IgD-negative memory B cell (primary cell): ENCODE results near the gene DCP1B. TPM values are rescaled to one million over a fixed set of nuclear protein-coding genes. Genes with fewer than 3 reads are reported as not detected.
A peak's percentile ranks its signal among the peaks of the same experiment; 100 is the strongest.

Source experiments
- H3K27ac Mint-ChIP-seq, 3 donors: one replicate each; pipeline ENCODE4 v1.8.0; 2020 to 2022; ENCODE audit warnings: mild to moderate bottlenecking in 3 of 3, mixed read lengths in 3 of 3, moderate library complexity in 1 of 3
- H3K27me3 Mint-ChIP-seq: one replicate; pipeline ENCODE4 v1.8.0; 2021; ENCODE audit warnings: mixed read lengths
- H3K36me3 Mint-ChIP-seq: one replicate; pipeline ENCODE4 v1.8.0; 2020; ENCODE audit warnings: mild to moderate bottlenecking, mixed read lengths
- H3K4me1 Mint-ChIP-seq, 3 donors: one replicate each; pipeline ENCODE4 v1.8.0; 2020 to 2022; ENCODE audit warnings: mixed read lengths in 3 of 3, mild to moderate bottlenecking in 1 of 3
- H3K4me3 Mint-ChIP-seq, 4 donors: one replicate each; pipeline ENCODE4 v1.8.0; 2020 to 2022; ENCODE audit warnings: mild to moderate bottlenecking in 4 of 4, mixed read lengths in 4 of 4, moderate library complexity in 3 of 4
- H3K9me3 Mint-ChIP-seq, 3 donors: one replicate each; pipeline ENCODE4 v1.8.0; 2020 to 2021; ENCODE audit warnings: mixed read lengths in 3 of 3, mild to moderate bottlenecking in 1 of 3
- polyA plus RNA-seq: library from polyadenylated mRNA; unstranded; fragments of 300-500 nt; fragmentation: Illumina TruSeq; gene quantifications from one replicate; pipeline ENCODE4 v1.2.3, GENCODE V29; 2021

DCP1B gene
- polyA plus RNA-seq, 1 donor from 2014 or later, result 19.2 TPM

DNA sequence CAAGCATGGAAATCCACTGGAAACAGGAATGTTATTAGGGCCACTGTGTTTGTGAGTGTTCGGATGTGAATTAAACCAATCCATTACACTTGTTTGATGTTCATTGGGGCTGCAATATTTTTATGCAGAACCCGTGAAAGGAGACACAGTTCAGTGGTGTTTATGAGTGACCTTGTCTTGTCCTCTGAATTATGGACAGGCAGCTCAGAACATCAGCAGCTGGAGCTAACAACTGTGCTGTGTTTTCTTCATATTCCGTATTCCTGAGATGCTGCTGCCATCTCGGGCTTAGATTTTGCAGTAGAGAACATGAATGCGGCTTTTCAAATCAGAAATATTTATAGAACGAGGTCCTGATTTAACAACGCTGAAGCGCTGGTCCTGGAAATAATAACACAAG, 28.2 kb upstream of the DCP1B start:
- Mint-ChIP-seq H3K4me3 (no peak overlapping the region), H3K27me3 (peaks cover 37% of the 10 kb centered on the region), H3K36me3 (no peaks in the 10 kb centered on the region), H3K9me3 (no peaks in the 10 kb centered on the region), H3K4me1 (peaks cover 3 to 17% (median 8%) of the 10 kb centered on the region in 3 donors), H3K27ac (no peak overlapping the region)

GRCh38 chr12:2029851-2030250, 25.6 kb upstream of the DCP1B start:
- H3K4me3 Mint-ChIP-seq, result no peak overlapping the region
- peaks cover 25% of the 10 kb centered on the region for H3K27me3 Mint-ChIP-seq
- H3K27ac Mint-ChIP-seq, result peak overlapping the region in 1 of 3 donors; percentile 19
- no peaks in the 10 kb centered on the region for H3K9me3 Mint-ChIP-seq
- peaks cover 0 to 9% (median 2%) of the 10 kb centered on the region in 3 donors for H3K4me1 Mint-ChIP-seq
- no peaks in the 10 kb centered on the region for H3K36me3 Mint-ChIP-seq

- H3K27me3 Mint-ChIP-seq, result peaks cover 12% of the 10 kb centered on the region
- H3K4me3 Mint-ChIP-seq, result no peak overlapping the region
- H3K9me3 Mint-ChIP-seq, result peaks cover 2 to 3% (median 3%) of the 10 kb centered on the region in 3 donors
- no peaks in the 10 kb centered on the region for H3K36me3 Mint-ChIP-seq
- no peak overlapping the region for H3K27ac Mint-ChIP-seq
- no peaks in the 10 kb centered on the region for H3K4me1 Mint-ChIP-seq
Measured at GRCh38 chr12:2027351-2027750, 23.1 kb upstream of the DCP1B start.

DNA sequence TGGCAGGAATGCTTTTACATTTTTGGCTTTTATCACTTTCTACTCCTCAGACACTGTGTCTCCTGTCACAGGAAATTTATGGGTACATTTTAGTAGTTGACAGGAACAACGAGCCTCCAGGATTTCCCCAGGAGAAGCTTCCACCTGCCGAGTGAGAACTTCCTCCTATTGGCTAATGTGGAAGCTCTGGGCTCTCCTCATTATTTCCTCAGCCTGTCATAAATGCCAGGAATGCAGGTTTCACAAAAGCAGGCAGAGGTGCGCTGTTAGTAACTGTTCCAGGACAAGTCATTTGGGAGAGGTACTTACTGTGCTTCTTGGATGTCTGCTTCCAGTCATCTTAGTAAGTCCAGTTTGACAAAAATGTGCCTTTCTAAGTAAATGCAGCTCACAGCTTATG, 19.1 kb upstream of the DCP1B start:
- no peaks in the 10 kb centered on the region for H3K36me3 Mint-ChIP-seq
- peaks cover 0 to 2% (median 0%) of the 10 kb centered on the region in 3 donors for H3K4me1 Mint-ChIP-seq
- no peak overlapping the region for H3K4me3 Mint-ChIP-seq
- H3K9me3 Mint-ChIP-seq, result peaks cover 2 to 4% (median 3%) of the 10 kb centered on the region in 3 donors
- peaks cover 8% of the 10 kb centered on the region for H3K27me3 Mint-ChIP-seq
- no peak overlapping the region for H3K27ac Mint-ChIP-seq

DNA sequence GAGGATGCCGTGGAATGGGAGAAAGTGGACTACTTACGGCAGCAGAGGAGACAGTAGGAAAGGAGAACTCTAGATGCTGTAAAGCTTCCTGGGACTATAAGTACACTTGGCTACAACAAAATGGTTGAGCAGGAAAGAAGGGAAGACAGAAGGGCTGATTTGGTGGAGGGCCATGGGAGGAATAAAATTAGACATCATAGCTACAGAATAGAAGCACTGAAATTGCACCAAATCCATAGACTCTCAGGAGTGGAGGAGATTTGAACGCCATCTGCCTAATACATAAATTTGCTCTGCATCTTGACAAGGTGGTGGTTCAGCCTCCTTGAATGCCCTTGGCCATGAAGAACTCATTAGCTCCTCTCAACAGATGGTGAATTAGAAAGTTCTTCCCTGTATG, 16.3 kb upstream of the DCP1B start:
- H3K4me1 Mint-ChIP-seq, result peaks cover 0 to 2% (median 0%) of the 10 kb centered on the region in 3 donors
- peaks cover 2 to 4% (median 3%) of the 10 kb centered on the region in 3 donors for H3K9me3 Mint-ChIP-seq
- no peaks in the 10 kb centered on the region for H3K36me3 Mint-ChIP-seq
- H3K27ac Mint-ChIP-seq, result no peak overlapping the region
- H3K27me3 Mint-ChIP-seq, result peaks cover 12% of the 10 kb centered on the region
- peak overlapping the region in 1 of 4 donors; percentile 3 for H3K4me3 Mint-ChIP-seq

DNA sequence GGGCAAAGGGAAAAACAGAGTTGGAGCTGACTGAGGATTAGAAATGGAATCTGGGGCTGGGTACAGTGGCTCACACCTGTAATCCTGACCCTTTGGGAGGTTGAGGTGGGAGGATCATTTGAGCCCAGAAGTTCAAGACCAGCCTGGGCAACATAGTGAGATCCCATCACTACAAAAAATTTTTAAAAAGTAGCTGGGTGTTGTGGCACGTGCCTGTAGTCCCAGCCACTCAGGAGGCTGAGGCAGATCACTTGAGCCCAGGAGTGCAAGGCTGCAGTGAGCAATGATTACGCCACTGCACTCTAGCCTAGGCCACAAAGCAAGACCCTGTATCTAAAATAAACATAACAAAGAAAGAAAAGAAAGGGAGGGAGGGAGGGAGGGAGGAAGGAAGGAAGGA, 14.9 kb upstream of the DCP1B start:
- Mint-ChIP-seq H3K27me3 (peaks cover 8% of the 10 kb centered on the region), H3K27ac (no peak overlapping the region)

GRCh38 chr12:2018391-2018790, 14.1 kb upstream of the DCP1B start:
- H3K4me1 Mint-ChIP-seq, result peaks cover 0 to 2% (median 0%) of the 10 kb centered on the region in 3 donors
- no peak overlapping the region for H3K4me3 Mint-ChIP-seq
- H3K9me3 Mint-ChIP-seq, result peaks cover 0 to 1% (median 0%) of the 10 kb centered on the region in 3 donors
- no peaks in the 10 kb centered on the region for H3K36me3 Mint-ChIP-seq
- peaks cover 8% of the 10 kb centered on the region for H3K27me3 Mint-ChIP-seq
- no peak overlapping the region for H3K27ac Mint-ChIP-seq

More for the DNA sequence above, 14.9 kb upstream of the DCP1B start:
- Mint-ChIP-seq H3K4me1 (peaks cover 0 to 2% (median 0%) of the 10 kb centered on the region in 3 donors), H3K36me3 (no peaks in the 10 kb centered on the region), H3K9me3 (peaks cover 0 to 1% (median under 1%) of the 10 kb centered on the region in 3 donors), H3K4me3 (no peak overlapping the region)

DNA sequence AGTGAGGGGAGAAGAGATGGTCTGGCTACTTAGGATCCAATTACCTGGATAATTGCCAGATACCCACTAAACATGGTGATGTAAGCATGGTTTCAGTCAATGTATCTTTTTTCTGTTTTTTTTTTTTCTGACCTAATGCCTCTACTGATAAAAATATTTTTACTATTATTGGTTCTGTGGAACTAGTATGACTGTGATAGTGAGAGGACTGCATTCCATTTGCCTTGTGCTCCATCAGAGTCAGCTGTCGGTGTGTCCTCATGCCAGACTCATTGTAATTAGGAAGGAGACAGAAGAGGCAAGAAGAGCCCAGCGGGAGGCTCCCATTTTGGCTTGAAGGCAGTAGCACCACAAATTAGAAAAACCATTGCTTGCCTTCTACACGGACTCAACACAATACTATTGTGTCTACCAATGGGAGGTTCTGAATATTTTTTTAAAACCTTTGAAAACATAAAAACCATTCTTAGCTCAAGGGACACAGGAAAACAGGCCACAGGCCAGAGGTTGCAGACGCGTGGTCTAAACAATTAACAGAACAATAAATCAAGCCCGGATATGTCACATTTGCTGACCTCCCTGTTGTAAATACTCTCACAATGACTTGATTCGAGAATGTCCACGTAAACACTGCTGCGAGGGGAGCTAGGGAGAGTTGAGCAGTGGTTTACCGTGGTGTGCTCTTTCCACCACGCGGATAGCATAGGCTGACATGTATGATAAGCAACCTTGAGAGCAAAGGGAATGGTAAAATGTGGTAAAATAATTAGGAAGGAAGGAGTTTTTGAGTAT, 13.5 kb upstream of the DCP1B start:
- H3K9me3 Mint-ChIP-seq, result peaks cover 0 to 1% (median 0%) of the 10 kb centered on the region in 3 donors
- no peaks in the 10 kb centered on the region for H3K36me3 Mint-ChIP-seq
- peaks cover 8% of the 10 kb centered on the region for H3K27me3 Mint-ChIP-seq
- peak overlapping the region in 1 of 4 donors; percentile 21 for H3K4me3 Mint-ChIP-seq
- H3K27ac Mint-ChIP-seq, result no peak overlapping the region
- peaks cover 0 to 2% (median 0%) of the 10 kb centered on the region in 3 donors for H3K4me1 Mint-ChIP-seq

DNA sequence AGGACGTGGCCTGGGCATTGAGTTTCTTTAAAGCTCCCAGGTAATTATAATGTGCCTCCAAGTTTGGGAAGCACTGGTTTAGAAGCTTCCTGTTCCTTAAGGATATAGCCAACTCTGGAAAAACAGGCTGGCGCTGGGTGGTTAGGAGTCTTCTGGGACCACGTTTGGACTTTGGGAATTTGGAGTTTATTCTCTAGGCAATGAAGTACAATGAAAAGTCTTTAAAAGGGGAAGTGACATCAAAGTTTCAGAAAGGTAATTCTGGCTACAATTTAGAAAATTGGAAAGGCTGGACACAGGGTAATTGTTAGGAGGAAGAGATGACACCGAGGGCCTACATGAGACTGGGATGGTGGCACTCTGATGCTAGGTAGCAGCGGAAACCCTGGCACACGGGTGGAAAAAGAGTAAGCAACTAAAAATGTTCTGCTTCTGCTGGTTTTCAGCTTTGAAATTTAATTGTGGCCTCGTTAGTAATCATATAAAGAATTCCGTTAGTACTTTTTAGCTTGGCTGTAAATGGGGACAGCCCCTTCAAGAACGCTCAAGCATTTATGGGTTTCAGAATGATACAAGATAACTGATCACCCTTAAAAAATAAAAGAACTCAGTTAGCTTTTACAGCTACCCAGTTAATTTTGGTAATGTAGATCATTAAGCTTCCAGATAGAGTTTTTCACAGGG, 12.7 kb upstream of the DCP1B start:
- Mint-ChIP-seq H3K27me3 (peaks cover 8% of the 10 kb centered on the region), H3K27ac (no peak overlapping the region), H3K36me3 (no peaks in the 10 kb centered on the region), H3K9me3 (peaks cover 0 to 1% (median 0%) of the 10 kb centered on the region in 3 donors), H3K4me3 (no peak overlapping the region), H3K4me1 (peaks cover 0 to 2% (median 0%) of the 10 kb centered on the region in 3 donors)

DNA sequence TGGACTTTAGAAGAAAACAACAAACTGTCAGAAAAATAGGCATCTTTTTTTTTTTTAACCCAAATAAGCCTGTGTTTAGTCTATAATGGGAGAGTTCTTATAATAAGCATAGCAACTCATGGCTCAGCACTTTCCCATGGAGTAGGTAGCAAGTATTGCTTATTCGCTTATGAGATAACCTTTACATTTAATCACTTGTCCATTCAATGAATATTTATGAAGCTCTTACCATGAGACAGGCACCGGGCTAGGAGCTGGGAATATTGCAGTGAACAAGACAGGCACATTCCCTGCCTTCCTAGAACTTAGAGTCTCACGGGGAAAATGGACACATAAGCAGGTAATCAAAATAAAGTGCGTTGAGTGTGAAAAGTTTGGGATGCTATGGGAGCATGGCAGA, 10.0 kb upstream of the DCP1B start:
- Mint-ChIP-seq H3K27me3 (peaks cover 10% of the 10 kb centered on the region), H3K9me3 (no peaks in the 10 kb centered on the region), H3K36me3 (no peaks in the 10 kb centered on the region), H3K4me1 (peaks cover 0 to 5% (median 2%) of the 10 kb centered on the region in 3 donors), H3K27ac (no peak overlapping the region), H3K4me3 (no peak overlapping the region)

DNA sequence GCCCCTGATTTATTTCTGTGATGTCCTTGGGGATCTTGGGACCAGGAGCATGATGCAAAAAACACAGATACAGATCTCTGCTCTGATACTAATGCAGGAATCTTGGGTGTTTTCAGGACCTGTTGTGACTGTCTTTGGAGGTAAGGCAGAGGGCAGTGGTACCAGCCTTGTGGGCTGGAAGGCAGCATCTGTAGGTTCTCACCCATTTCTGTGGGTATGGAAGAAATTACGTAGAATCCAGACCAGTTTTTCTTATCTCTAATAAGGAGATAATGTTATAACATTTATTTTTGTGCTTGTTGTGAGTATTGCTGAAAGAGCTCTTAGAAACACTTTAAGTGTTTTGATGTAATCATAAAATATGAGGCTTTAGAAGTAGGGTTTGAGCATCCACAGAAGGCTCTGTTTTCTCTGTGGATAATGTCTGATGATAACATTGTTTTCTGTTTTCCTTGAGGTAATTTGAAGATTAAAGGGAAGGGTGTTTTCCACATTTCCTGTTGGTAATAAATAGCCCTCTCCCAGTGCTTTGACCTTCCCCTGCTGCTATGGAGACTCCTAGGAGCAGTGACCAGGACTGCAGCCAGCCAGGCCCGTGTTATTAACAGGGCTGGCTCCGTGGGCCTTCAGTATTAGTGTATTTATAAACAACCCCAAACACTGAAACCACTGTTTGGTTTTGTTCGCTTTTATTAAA, 9.4 kb upstream of the DCP1B start:
- Mint-ChIP-seq H3K9me3 (no peaks in the 10 kb centered on the region), H3K36me3 (no peaks in the 10 kb centered on the region), H3K27ac (no peak overlapping the region), H3K4me3 (no peak overlapping the region), H3K4me1 (peaks cover 0 to 4% (median 2%) of the 10 kb centered on the region in 3 donors), H3K27me3 (peaks cover 8% of the 10 kb centered on the region)

- Mint-ChIP-seq H3K27ac (no peak overlapping the region), H3K36me3 (no peaks in the 10 kb centered on the region), H3K9me3 (no peaks in the 10 kb centered on the region), H3K4me1 (peaks cover 0 to 4% (median 2%) of the 10 kb centered on the region in 3 donors), H3K27me3 (peaks cover 7% of the 10 kb centered on the region), H3K4me3 (no peak overlapping the region)
Measured at GRCh38 chr12:2013086-2013485, 8.8 kb upstream of the DCP1B start.

- no peaks in the 10 kb centered on the region for H3K9me3 Mint-ChIP-seq
- peaks cover 0 to 4% (median 2%) of the 10 kb centered on the region in 3 donors for H3K4me1 Mint-ChIP-seq
- H3K27ac Mint-ChIP-seq, result no peak overlapping the region
- H3K27me3 Mint-ChIP-seq, result peaks cover 4% of the 10 kb centered on the region
- H3K4me3 Mint-ChIP-seq, result no peak overlapping the region
- no peaks in the 10 kb centered on the region for H3K36me3 Mint-ChIP-seq
Measured at GRCh38 chr12:2011643-2012607, 7.7 kb upstream of the DCP1B start.

DNA sequence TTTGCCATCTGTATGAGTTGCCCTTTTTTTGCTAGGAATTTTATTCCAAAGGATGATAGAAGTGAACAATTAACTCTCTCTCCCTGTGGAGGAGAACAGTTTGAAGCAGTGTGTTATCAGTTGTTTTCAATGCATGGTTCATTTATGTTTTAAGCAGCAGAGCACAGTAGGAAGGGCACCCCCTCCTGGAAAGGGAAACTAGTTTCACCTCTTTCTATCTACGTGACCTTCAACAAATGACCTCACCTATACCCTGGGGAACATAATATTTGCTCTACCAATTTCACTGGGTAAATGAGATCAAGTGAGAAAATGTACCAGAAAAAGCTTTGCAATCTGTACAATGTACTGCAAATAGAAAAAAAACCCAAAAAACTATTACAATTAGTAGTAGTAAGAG, 5.4 kb upstream of the DCP1B start:
- peaks cover 0 to 4% (median 3%) of the 10 kb centered on the region in 3 donors for H3K4me1 Mint-ChIP-seq
- peaks cover 4% of the 10 kb centered on the region for H3K27me3 Mint-ChIP-seq
- no peak overlapping the region for H3K4me3 Mint-ChIP-seq
- no peaks in the 10 kb centered on the region for H3K36me3 Mint-ChIP-seq
- H3K27ac Mint-ChIP-seq, result no peak overlapping the region
- H3K9me3 Mint-ChIP-seq, result no peaks in the 10 kb centered on the region
